HG03439 (cell line): Measurements from ENCODE around the gene SAA1.

ENCODE experiments used
- ATAC-seq: cut with Tn5 transposase; IDR thresholded peaks from one replicate; pipeline ENCODE4 v1.9.1; 2021; ENCODE audit warnings: mild to moderate bottlenecking, moderate library complexity; ENCODE audit not compliant: unreplicated experiment

The SAA1 gene

DNA sequence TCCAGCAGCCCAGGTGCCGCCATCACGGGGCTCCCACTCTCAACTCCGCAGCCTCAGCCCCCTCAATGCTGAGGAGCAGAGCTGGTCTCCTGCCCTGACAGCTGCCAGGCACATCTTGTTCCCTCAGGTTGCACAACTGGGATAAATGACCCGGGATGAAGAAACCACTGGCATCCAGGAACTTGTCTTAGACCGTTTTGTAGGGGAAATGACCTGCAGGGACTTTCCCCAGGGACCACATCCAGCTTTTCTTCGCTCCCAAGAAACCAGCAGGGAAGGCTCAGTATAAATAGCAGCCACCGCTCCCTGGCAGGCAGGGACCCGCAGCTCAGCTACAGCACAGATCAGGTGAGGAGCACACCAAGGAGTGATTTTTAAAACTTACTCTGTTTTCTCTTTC lies at the start of gene SAA1:
SAA1 (plus strand) TSS at position 316 of the 400 bp plus-strand sequence. CDS start 624 bp downstream, outside the sequence.
- no peak for ATAC-seq

DNA sequence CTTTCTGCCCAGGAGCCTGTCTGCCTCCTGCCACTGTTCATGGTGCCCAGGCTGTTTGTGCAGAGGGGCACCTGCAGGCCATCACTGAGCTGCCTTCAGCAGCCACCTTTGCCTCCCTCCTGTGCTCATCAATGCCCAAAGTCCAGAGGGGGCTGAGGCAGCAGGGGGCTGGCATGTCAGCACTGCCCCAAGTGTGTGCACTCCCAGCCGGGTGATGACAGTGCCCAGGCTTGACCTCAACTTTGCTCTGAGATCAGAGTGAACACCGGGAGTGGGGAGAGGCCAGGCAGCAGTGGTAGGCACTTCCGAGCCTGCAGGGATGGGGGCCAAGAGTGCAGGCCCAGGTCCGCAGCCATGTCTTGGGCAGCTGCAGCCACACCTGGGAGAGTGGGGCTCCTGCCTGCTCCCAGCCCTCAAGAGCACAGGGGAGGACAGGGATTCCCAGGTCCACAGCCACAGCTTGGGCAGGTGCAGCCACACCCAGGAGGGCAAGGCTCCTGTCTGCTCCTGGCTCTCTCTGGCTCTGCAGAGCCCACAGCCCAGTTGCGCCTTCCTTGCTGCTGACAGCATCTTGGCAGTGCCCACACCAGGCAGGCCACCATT lies 44.7 kb upstream of the SAA1 start:
- ATAC-seq: no peak

DNA sequence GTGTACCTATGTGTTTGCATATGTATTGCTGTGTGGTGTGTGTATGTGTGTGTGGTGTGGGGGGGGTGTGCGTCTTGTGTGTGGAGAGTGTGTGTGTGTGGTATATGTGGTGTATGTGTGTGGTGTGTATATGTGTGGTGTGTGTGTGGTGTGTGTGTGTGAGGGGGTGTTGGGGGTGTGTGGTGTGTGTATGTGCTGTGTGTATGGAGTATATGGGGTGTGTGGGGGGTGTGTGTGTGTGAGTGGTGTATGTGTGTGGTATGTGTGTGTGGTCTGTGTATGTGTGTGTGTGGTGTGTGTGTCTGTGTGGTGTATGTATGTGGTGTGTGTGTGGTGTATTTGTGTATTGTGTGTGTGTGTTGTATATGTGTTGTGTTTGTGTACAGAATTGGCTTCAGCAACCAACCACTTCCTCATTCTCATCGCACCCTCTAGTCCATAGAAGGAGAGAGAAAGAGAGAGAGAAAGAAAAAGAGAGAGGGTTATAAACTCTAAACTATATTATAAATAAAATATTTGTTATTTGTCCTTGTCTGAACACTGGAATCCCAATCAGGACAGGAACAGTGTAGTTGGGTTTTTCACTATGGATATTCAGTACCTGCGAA lies 43.1 kb upstream of the SAA1 start:
- no peak for ATAC-seq

DNA sequence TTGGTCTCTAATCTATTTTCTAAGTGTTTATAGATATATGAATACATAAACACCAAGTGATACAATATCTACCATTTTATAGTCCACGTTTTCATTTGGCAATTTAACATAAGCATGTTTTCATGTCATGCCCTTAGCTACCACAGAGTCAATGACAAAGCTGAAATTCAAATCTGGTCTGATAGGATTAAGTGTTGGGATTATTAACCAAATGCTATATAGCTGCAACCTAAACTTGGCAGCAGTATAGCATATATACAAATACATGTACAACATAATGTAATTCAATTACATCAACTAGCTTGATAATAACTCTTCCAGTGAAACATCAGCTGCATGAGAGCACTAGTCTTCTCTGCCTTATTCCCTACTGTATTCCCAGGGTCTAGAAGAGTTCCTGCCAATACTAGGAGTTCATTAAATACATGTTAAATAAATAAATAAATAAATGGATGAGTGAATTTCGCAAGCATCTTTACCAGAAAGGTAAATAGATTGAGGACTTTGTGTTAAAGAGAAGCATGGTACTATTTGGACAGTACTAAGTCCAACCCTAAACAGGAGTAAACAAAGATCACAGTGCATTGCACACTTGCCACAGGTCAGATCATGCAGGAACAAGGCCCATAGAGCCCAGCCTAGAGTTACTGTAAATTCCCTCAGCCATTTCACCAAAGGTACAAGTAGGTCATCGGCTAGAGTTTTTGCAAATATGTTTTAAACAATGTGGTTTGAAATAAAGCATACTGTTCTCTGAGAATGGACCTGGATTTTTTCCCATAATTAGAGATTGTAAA lies 42.3 kb upstream of the SAA1 start:
- ATAC-seq: no peak

DNA sequence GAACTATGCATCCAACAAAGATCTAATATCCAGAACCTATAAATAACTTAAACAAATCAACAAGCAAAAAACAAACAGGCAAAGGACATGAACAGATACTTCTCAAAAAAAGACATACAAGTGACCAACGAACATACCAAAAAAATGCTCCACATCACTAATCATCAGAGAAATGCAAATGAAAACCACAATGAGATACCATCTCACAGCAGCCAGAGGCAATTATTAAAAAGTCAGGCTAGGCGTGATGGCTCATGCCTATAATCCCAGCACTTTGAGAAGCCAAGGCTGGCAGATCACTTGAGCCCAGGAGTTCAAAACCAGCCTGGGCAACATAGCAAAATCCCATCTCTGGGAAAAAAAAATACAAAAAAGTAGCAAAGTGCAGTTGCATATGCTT lies 40.2 kb upstream of the SAA1 start:
- ATAC-seq: no peak

DNA sequence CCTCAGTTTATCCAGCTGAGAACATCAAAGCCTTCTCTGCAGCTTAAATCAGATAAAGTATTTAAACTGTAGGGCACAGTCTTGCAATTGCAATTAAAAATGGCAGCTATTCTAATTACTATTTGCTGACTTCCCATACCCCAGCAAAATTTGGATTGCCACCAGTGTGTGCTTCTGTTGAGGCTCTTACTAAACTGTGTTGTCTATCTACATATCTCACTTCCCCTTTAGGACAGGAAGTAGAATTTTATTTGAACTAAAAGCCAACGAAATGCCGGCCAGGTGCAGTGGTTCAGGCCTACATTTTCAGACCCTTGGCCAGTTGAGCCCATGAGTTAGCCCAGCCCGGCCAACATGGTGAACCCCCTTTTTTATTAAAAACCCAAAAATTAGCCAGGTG lies 36.6 kb upstream of the SAA1 start:
- peak; percentile 91 for ATAC-seq

DNA sequence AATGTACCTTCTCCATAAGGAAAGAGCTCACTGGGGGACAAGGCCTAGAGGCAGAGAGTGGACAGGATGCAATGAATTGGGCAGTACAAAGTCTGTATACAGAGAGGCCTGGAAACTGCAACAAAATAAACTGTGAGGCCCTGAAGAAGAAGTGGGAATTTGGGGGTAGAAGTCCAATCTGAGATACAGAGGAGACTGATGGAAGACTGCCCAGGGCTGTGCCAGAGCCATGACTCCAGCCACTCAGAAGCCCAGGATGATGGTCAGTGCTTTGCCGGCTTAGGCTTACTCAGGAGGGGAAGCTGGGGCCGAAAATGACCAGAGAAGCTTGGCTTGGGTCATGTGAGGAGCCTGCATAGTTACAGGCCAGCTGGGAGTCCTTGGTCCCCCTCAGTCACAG lies 35.2 kb upstream of the SAA1 start:
- ATAC-seq: no peak

DNA sequence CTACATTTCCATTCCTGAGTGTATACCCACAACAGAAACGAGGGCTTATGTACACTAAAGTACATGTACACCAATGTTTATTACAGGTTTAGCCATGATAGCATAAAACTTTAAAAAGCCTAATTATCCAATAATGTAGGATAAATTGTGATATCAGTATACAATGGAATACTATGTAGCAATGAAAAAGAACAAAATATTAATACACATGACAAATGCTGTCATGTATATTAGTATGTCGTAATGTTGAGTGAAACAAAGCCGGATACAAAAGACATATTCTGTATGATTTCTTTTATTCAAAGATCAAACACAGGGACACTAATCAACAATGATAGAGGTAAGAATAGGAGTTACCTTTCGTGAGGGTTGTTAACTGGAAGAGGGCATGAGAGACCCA lies 32.2 kb upstream of the SAA1 start:
- no peak for ATAC-seq

DNA sequence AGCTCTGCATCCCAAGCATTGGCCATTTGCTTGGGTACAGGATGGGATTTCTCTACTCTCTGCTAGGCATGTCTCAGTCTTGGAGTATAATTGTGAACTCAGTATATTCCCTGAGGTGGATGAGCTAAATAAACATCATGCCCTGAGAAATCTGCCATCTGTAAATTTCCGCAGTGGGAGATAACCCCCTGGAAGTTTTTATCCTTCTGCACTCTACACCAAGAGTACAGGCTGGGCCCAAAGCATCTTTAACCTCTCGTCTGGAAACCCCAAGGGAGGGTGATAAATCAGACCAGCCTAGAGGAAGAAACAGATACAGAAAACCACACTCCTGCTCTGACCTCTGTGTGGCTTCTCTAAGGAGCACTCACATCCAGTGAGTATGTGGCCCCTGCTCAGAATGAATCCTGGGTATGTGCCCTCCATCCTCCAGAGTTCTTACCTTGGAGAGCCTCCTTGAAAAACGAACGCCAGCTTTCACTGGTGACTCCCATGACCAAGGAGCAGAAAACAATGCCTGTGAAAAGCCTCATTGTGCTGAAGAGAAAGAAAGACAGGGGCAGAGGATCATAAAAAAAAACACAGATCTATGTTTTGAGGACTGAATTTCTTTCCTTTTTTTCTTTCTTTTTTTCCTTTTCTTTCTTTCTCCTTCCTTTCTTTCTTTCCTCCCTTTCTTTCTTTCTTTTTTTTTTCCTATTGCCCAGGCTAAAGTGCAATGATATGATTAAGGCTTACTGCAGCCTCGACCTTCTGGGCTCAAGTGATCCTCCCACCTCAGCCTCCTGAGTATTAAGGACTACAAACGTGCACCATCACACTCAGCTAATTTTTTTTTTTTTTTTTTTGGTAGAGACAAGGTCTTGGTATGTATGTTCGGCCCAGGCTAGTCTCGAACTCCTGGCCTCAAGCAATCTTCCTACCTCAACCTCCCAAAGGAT lies 30.4 kb upstream of the SAA1 start:
- no peak for ATAC-seq

DNA sequence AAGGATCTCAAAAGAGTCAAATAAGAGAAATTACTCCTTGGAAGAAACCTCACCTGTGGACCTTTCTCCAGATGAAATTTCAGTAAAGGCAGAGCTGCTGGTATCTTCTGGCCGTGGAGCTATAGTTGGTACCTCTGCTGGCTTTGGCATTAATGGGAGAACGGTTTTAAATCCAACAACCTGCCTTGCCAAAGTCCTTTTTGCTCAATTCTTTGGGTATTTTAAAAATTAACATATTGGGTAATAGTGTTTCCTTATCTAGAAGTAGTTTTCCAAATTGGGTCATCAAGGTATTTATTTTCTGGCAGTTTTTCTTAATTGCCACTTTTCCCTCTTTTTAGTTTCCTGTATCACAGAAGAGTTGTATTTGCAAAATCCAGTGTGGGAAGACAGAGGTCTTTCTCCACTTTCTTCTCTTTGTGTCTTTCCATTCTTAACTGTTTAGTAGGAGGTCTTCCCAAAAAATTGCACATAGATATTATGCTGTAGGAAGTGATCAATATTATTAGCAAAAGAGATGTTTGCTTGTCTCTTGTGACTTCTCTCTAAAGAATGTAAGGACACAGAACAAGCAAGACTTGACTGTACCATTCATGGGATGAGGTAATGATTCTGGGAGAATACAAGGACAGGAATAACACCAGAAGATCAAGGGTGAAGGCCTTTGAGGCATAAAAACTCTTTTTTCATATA lies 29.3 kb upstream of the SAA1 start, which contains the start of gene SAA4:
SAA4 (minus strand) TSS at position 139 of the 693 bp plus-strand sequence. CDS start 876 bp downstream, outside the sequence.
- ATAC-seq: no peak

DNA sequence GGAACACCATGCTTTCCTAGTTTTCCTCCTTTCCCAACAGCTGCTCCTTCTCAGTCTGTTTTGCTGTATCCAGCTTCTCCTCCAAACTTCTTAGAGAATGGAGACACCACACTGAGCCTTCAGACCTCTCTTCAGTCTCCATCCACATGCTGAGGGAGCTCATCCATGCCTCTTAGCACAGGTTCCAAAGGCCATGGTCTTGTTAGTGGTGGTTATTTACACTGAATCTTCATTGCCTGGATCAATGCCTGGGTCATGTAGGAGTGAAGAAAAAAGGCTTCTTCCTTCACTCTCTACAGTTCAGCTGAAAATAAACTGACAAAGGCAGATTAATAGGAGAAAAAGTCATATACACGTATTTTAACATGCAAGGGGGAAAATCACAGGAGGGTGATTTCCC lies 26.4 kb upstream of the SAA1 start:
- ATAC-seq: no peak

DNA sequence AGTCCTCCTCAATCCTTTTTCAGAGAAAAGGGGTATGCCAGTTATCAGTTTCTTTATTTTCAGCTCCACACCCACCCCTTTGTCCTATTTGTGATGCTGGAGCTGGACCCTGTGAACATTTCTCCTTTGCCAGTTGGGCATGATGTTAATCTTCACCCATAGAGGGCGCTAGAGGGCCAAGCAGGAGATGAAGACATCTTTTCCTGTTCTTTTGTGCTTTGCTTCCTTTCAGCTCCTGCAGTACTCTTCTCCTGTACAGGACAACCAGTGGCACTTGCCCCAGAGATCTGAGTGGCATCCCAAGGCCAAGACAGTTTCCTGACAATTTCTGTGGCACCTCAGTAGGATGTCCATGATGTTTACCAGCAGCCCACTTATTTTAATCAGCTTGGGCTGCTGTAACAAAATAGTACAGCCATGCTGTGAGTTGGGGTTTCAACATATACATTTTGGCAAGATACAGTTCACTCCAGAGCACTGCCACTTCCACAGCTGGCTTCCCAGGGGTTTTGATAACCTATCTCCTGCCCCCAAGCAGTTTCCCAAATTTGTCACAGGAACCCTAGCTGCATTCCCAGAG lies 22.2 kb upstream of the SAA1 start:
- ATAC-seq: no peak

DNA sequence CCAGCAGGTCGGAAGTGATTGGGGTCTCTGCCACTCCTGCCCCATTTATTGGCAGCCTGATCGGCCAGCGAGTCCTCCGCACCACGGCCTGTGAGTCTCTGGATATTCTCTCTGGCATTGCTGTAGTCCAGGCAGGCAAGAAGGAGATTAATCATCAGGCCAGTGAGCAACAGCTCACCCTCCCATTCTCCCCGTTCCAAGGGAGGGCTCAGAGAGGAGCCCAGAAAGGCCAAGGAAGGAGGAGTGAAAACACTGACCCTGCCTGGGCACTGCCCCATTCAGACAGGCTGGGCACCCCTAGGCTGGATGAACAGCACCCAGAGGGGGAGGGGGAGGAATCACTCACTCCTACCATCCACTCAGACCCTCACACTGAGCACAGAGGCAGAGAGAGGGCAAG lies 20.7 kb upstream of the SAA1 start:
- no peak for ATAC-seq

DNA sequence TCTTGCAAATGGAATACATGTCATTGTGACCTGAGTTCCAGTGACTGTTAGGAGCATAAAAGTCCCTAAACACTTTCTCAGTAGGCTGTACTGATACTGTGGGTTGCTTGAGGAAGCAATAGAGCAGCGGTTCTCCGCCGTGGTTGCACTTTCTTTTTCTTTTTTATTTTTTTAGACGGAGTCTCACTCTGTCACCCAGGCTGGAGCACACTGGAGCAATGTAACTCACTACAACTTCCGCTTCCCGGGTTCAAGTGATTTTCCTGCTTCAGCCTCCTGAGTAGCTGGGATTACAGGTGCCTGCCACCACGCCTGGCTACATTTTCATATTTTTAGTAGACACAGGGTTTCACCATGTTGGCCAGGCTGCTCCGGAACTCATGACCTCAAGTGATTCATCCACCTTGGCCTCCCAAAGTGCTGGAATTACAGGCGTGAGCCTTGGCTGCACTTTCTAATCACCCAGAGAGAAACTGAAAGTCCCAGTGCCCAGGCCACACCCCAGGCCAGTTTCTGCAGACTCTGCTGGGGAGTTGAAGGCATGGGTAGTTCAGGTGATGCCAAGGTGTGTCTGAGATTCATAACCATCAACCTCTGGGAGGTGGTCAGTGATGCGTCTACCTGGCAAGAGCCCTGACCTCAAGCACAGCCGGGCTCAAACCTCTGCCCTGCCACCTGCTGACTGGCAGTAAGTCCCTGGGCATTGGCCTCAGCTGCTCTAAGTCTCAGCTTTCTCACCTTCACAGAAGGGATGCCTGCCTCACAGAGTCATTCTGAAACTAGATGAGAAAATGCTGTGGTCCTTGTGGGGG lies 19.5 kb upstream of the SAA1 start:
- ATAC-seq: peak; percentile 83

DNA sequence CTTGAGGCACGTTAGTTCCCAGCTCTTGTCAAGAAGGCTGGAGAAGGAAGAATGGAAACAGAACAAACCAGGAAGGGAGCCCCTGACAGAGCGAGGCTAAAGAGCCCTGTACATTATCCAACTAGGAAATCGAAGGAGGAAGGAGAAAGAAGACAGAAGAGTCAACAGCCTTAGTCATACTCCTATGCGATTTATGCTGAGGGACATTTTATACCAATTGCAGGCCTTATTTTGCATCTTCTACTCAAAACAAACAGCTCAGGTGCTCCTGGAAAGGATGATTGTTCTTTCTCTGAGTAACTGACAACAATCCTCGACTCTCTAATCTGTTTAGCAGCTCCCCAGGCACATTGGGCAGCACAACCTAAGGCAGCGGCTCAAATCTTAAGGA lies 18.9 kb upstream of the SAA1 start:
- ATAC-seq: peak; percentile 14

DNA sequence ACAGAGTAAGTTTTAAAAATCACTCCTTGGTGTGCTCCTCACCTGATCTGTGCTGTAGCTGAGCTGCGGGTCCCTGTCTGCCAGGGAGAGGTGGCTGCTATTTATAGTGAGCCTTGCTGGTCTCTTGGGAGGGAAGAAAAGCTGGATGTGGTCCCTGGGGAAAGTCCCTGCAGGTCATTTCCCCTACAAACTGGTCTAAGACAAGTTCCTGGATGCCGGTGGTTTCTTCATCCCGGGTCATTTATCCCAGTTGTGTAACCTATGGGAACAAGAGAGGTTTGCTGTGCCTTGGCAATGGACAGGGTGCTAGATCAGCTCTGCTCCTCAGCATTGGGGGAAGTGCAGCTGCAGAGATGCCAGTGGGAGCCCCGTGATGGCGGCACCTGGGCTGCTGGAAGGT lies 17.5 kb upstream of the SAA1 start, which contains the start of gene SAA2:
SAA2 (minus strand) TSS at position 108 of the 400 bp plus-strand sequence. CDS start 657 bp downstream, outside the sequence.
- no peak for ATAC-seq

DNA sequence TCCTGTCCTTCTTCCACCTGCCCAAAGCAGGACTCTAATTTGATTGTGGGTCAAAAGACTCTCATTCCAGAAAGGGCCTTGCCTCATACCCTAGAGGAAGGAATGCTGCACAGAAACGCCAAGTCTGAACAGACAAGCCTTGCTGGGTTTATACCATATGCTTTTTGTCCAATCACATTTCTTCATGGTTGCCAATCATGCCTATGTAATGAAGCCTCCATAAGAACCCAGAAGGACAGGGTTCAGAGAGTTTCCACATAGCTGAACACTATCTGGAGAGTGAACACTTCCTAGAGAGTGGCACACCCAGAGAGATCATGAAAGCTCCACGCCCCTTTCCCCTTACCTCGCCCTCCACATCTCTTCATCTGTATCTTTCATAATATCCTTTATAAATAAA lies 12.8 kb upstream of the SAA1 start:
- ATAC-seq: no peak

DNA sequence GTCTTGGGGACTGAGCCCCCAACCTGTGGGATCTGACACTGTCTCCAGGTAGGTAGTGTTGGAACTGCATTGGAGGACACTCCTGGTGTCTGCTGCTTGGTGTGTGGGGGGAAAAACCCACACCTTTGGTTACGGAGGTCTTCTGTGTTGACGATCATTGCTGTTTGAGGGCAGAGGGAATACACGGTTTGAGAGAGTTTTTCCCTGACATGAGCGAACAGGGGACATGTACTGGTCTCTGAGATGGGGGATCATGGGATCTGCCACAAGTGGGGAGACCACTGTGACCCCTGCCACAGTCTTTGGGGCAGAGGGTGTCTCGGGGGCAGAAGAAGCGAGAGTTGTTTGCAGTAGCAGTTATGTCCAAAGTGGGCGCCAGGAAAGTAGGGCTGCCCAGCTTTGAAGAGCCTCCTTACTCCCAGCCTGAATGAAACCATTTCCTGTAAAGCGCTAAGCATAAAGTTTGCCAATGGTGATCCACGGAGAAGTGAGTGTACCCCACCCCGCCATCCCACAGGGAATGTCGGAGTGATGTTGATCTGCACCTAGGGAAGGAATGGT lies 12.2 kb upstream of the SAA1 start:
- no peak for ATAC-seq
